ENCODE data around the gene METTL1.
"Not testable (repeated sequence)": the region's sequence is repeated elsewhere in the genome, so short reads cannot be mapped to it uniquely, and the experiment has no call there.

METTL1 gene

GRCh38 chr12:57771873-57772428 is at the start of gene METTL1:
METTL1 (minus strand) TSS chr12:57772105; CDS start chr12:57772083, 22 bp downstream.
- peak; percentile 92 for DNase-seq

DNA sequence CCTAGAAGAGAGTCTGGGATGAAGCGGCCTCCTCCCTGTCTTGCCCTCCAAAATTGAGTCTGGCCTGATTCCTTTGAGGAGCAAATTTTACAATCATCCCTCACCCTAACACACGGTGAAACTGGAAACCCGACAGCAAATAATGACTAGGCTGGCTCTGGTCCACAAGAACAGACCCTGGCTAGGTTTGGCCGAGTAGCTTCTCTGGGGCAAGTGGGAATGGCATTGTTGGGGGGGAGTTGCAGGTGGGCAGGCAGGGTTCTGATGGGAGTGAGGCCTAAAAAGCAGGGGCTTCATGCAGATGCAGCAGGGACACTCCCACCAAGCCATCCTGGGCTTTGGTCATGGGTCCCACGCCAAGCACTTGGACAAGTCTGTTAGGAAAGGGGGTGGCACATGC is 49.1 kb upstream of the METTL1 start:
- DNase-seq = not testable (repeated sequence)

GRCh38 chr12:57820119-57820518 is 48.2 kb upstream of the METTL1 start:
- not testable (repeated sequence) for DNase-seq

GRCh38 chr12:57817990-57818331 is 46.1 kb upstream of the METTL1 start:
- DNase-seq = not testable (repeated sequence)

- no peak for DNase-seq
Observed at GRCh38 chr12:57817261-57817989, 45.5 kb upstream of the METTL1 start.

GRCh38 chr12:57816855-57817151 is 44.9 kb upstream of the METTL1 start:
- DNase-seq = no peak

DNA sequence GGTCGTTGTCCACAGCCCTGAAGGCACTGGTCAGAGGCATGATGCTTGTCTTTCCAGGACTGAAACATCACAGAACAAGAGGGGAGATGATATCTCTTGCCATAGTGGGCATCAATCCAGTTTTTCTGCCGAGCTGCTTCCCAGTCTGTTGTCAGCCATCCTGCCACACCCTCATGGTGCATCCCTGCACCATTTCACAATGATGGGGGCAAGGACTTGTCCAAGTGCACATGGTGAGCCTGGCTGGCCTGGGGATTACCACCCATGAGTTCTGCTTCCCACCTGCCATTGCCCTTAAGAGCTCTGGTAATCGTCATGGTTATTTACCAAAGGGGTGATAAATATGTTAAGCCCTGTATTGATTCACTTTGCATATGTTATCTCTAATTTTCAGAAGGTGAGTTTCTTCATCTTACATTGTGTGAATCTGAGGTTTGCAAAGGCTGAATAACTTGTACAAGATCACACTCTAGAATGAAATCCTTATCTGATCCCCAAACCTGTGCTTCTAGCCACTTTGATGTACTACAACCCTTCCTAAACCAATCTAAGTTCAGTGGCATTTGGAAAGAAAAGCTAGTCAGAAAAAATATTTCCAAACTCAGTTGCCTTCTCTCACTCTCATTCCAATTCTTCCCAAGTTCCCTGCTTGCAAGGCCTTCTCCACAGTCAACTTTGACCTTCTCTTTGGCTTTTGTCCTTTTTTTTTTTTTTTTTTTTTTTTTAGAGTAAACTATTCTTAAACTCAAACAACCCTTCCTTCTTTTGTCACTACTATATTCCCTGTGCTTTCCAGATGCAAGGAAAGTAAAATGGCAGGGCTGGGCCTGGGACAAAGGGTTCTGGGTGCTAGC is 44.3 kb upstream of the METTL1 start:
- DNase-seq = no peak

- DNase-seq = no peak
Observed at GRCh38 chr12:57815177-57816000, 43.5 kb upstream of the METTL1 start.

GRCh38 chr12:57813971-57814772 is 42.3 kb upstream of the METTL1 start:
- no peak for DNase-seq

- DNase-seq = no peak
Observed at GRCh38 chr12:57813111-57813970, 41.4 kb upstream of the METTL1 start.

DNA sequence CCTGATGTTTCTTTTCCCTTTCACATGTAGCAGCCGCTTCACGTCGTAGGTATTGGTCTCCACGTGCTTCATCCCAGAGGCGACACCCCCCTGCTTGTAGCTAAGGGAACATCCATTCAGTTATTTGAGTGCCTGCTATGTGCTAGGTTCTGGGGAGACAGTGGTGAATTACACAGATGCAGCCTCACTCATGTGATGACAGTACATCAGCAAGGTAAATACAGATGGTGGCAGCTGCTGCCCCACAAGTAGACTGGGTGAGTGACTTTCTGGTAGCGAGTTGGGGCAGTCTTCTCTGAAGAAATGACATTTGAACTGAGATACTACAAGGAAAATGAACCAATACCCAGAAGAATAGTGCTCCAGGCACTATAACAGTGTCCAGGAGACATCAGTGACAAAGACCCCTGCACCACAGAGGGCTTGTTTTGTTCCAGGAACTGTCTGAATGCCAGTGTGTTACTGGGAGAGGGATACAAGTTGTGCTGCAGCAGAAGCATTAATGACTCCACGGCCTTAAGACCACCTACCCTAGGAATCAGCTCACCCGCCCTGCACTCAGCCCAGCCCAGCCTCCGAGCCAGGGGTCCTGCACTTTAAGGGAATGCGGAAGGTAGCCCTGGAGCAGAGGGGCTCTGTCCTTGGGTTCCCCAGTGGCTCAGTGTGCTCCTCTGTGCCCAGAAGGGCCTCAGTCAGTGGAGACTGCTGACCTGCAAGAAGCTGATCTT is 39.3 kb upstream of the METTL1 start:
- DNase-seq = no peak

- DNase-seq = no peak
Observed at GRCh38 chr12:57810450-57810849, 38.5 kb upstream of the METTL1 start.

DNA sequence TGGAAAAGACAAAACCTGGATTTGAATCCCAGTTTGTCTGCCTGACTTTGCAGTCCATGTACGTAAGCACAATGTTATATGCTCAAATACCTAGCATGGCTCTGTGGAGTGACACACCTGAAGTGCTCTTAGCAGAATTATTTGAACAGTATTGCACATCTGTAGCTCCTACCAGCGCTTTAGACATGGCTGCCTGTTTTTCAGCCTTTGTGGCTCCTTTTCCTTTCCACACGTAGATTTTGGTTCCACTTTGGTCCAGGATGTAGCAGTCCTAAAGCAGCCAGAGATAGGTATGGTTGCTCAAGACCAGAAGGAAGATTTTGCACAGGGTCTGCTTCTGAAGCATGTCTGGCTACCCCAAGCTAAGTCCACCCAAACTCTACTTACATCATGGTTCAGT is 37.5 kb upstream of the METTL1 start:
- no peak for DNase-seq

DNA sequence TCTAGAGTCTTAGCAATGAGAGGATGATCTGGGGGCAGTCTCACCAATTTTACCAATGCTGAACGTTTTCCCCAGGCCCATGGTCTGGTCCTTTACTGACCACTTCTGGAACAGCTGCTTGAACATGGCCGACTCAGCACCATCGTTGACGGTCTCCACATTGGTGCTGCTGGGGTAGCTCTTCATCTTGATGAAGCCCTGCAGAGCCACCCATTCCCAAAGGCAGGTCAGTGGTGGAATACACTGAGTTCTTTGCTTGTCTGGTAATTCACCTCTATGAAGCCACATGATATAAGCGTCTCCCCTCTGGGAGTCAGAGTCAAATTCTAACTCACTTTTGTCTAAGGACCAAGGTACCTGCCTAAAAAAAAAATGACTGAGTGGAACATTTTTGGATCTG is 36.4 kb upstream of the METTL1 start:
- no peak for DNase-seq

GRCh38 chr12:57807285-57807684 is 35.4 kb upstream of the METTL1 start:
- no peak for DNase-seq

GRCh38 chr12:57806677-57807076 is 34.8 kb upstream of the METTL1 start:
- DNase-seq = no peak

- no peak for DNase-seq
Observed at GRCh38 chr12:57803319-57803893, 31.5 kb upstream of the METTL1 start.

- DNase-seq = no peak
Observed at GRCh38 chr12:57802607-57803006, 30.7 kb upstream of the METTL1 start.

- DNase-seq = no peak
Observed at GRCh38 chr12:57800965-57801364, 29.1 kb upstream of the METTL1 start.

GRCh38 chr12:57797933-57798332 is 26.0 kb upstream of the METTL1 start:
- DNase-seq = no peak
